Measurements from ENCODE around the gene C1orf167.

The C1orf167 gene

GRCh38 chr1:11787251-11787803, 25.3 kb downstream of the C1orf167 start:
- DNase-seq = peak; percentile 77 to 87
- peak overlapping the region; percentile 10 to 31 for H3K4me3 ChIP-seq
- H3K4me1 ChIP-seq = peaks cover 12 to 71% (median 61%) of the 10 kb centered on the region in 4 donors
- no peak for TF ChIP-seq CTCF (IDR thresholded peaks at IDR 0.05)
- no peaks in the 10 kb centered on the region for H3K9me3 ChIP-seq
- intact Hi-C loops (cut with DNase I; ENCODE audit: low total_unique reads) = loop anchor here (5.0 kb wide), 1 partner anchor 120 kb away; no protein-coding TSS in a partner anchor
- H3K27me3 ChIP-seq = no peaks in the 10 kb centered on the region
- peaks cover 0 to 17% (median 2%) of the 10 kb centered on the region in 3 donors for H3K36me3 ChIP-seq
- H3K27ac ChIP-seq = peak overlapping the region; percentile 86 to 91

GRCh38 chr1:11787804-11788436, 25.9 kb downstream of the C1orf167 start:
- Histone ChIP-seq H3K4me3 (peak overlapping the region in 1 of 2 donors; percentile 10), H3K4me1 (peaks cover 12 to 71% (median 61%) of the 10 kb centered on the region in 4 donors), H3K36me3 (peaks cover 3 to 23% (median 5%) of the 10 kb centered on the region in 3 donors), H3K27ac (peak overlapping the region; percentile 86 to 91), H3K9me3 (no peaks in the 10 kb centered on the region), H3K27me3 (no peaks in the 10 kb centered on the region)
- TF ChIP-seq CTCF (IDR thresholded peaks at IDR 0.05) = no peak
- intact Hi-C loops (cut with DNase I; ENCODE audit: low total_unique reads) = loop anchor here (5.0 kb wide), 1 partner anchor 119 kb away; no protein-coding TSS in a partner anchor
- DNase-seq = no peak

- Histone ChIP-seq H3K9me3 (no peaks in the 10 kb centered on the region), H3K4me3 (no peak overlapping the region), H3K27ac (peak overlapping the region; percentile 86 to 91), H3K36me3 (peaks cover 7 to 27% (median 7%) of the 10 kb centered on the region in 3 donors), H3K4me1 (peaks cover 12 to 71% (median 61%) of the 10 kb centered on the region in 4 donors), H3K27me3 (no peaks in the 10 kb centered on the region)
- TF ChIP-seq CTCF (IDR thresholded peaks at IDR 0.05) = no peak
- intact Hi-C loops (cut with DNase I; ENCODE audit: low total_unique reads) = loop anchor here (5.0 kb wide), 1 partner anchor 119 kb away; no protein-coding TSS in a partner anchor
- DNase-seq = no peak
Observed at GRCh38 chr1:11788549-11789053, 26.6 kb downstream of the C1orf167 start.

- Histone ChIP-seq H3K36me3 (peaks cover 14 to 35% (median 15%) of the 10 kb centered on the region in 3 donors), H3K27ac (peak overlapping the region; percentile 86 to 91), H3K9me3 (no peaks in the 10 kb centered on the region), H3K27me3 (no peaks in the 10 kb centered on the region), H3K4me1 (peaks cover 12 to 70% (median 61%) of the 10 kb centered on the region in 4 donors), H3K4me3 (no peak overlapping the region)
- no peak for TF ChIP-seq CTCF (IDR thresholded peaks at IDR 0.05)
- intact Hi-C loops (cut with DNase I; ENCODE audit: low total_unique reads) = loop anchor here (5.0 kb wide), 1 partner anchor 118 kb away; no protein-coding TSS in a partner anchor
- DNase-seq = no peak
Observed at GRCh38 chr1:11789126-11790067, 27.4 kb downstream of the C1orf167 start.
